Ascending aorta (tissue), 2 donors: ENCODE data around the gene DCAF17. TPM values are rescaled to one million over a fixed set of nuclear protein-coding genes. Genes with fewer than 3 reads are reported as not detected.

ENCODE experiments used
- DNase-seq, 2 donors: peaks; one replicate each; pipeline ENCODE4 v3.0.0-alpha.2; 2019; ENCODE audit warnings: low spot score in 2 of 2
- H3K27ac ChIP-seq, 2 donors: fragments of 200-600 bp; sonication (generic); one replicate each; pipeline ENCODE4 v1.5.1; 2016 to 2017; ENCODE audit warnings: mild to moderate bottlenecking in 1 of 2
- H3K27me3 ChIP-seq: fragments of 200-600 bp; sonication (generic); one replicate; pipeline ENCODE4 v1.5.1; 2017
- H3K36me3 ChIP-seq, 2 donors: fragments of 200-600 bp; sonication (generic); one replicate each; pipeline ENCODE4 v1.5.1; 2016
- H3K4me1 ChIP-seq, 2 donors: fragments of 200-600 bp; sonication (generic); one replicate each; pipeline ENCODE4 v1.5.1; 2016 to 2017; ENCODE audit warnings: mild to moderate bottlenecking in 1 of 2
- H3K4me3 ChIP-seq, 2 donors: fragments of 200-600 bp; sonication (generic); one replicate each; pipeline ENCODE4 v1.5.1; 2016 to 2017; ENCODE audit warnings: mild to moderate bottlenecking in 1 of 2
- H3K9me3 ChIP-seq, 2 donors: fragments of 200-600 bp; sonication (generic); one replicate each; pipeline ENCODE4 v1.5.1; 2016
- intact Hi-C: fragments of 100-400 bp; cut with DNase I; formaldehyde crosslinking; loops from one replicate; pipeline ENCODE4 v1.15.1; 2023
- total RNA-seq: library from RNA; depleted of rRNA; stranded (reverse); fragments of >200 nt; gene quantifications from one replicate; pipeline ENCODE4 v1.1.0, GENCODE V29; 2016
- TF ChIP-seq, protein P1 (sequence below), 3 experiments: fragments of 200-600 bp in 2 of 3; fragments of 450-650 bp in 1 of 3; sonication (generic) in 2 of 3; IDR thresholded peaks; one replicate each; pipeline ENCODE4 v1.5.1; 2016 to 2019; ENCODE audit warnings: antibody characterized with exemption in 3 of 3, mild to moderate bottlenecking in 1 of 3, moderate library complexity in 1 of 3

The DCAF17 gene
- total RNA-seq, 1 donor from 2014 or later = 22.6 TPM

DNA sequence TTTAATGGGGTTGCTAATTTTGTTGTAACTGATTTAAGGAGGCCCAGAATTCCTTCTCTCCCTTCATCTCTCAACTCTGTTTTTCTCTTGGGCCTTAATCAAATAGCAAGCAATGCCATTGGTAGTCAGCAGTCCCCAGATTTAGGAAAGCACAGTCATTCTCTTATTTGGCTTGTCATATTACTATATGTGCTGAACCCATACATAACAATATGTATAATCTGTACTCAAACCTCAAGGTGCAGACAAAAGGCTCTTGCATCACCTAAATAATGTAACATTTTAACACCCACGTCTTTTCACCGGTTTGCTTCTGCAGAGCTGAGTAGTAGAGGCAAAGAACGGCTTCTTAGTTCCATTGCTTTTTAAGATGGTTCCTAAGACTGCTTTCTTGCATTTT lies 33.6 kb upstream of the DCAF17 start:
- intact Hi-C loops = no loop called here
- Histone ChIP-seq H3K27ac (no peak overlapping the region), H3K9me3 (peaks cover 0 to 11% of the 10 kb centered on the region in 2 donors), H3K4me3 (no peak overlapping the region), H3K36me3 (peaks cover 0 to 5% of the 10 kb centered on the region in 2 donors), H3K4me1 (no peaks in the 10 kb centered on the region), H3K27me3 (no peaks in the 10 kb centered on the region)
- TF ChIP-seq, protein P1, sequence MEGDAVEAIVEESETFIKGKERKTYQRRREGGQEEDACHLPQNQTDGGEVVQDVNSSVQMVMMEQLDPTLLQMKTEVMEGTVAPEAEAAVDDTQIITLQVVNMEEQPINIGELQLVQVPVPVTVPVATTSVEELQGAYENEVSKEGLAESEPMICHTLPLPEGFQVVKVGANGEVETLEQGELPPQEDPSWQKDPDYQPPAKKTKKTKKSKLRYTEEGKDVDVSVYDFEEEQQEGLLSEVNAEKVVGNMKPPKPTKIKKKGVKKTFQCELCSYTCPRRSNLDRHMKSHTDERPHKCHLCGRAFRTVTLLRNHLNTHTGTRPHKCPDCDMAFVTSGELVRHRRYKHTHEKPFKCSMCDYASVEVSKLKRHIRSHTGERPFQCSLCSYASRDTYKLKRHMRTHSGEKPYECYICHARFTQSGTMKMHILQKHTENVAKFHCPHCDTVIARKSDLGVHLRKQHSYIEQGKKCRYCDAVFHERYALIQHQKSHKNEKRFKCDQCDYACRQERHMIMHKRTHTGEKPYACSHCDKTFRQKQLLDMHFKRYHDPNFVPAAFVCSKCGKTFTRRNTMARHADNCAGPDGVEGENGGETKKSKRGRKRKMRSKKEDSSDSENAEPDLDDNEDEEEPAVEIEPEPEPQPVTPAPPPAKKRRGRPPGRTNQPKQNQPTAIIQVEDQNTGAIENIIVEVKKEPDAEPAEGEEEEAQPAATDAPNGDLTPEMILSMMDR (IDR thresholded peaks at IDR 0.05) = no peak
- no peak for DNase-seq

- H3K27ac ChIP-seq = no peak overlapping the region
- no peak overlapping the region for H3K4me3 ChIP-seq
- intact Hi-C loops = no loop called here
- H3K4me1 ChIP-seq = no peaks in the 10 kb centered on the region
- peaks cover 0 to 11% of the 10 kb centered on the region in 2 donors for H3K9me3 ChIP-seq
- peaks cover 0 to 5% of the 10 kb centered on the region in 2 donors for H3K36me3 ChIP-seq
- DNase-seq = no peak
- TF ChIP-seq, protein P1 (IDR thresholded peaks at IDR 0.05) = no peak
- no peaks in the 10 kb centered on the region for H3K27me3 ChIP-seq
Measured at GRCh38 chr2:171401947-171402346, 32.1 kb upstream of the DCAF17 start.

GRCh38 chr2:171402906-171403580 lies 31.0 kb upstream of the DCAF17 start:
- Histone ChIP-seq H3K9me3 (peaks cover 0 to 11% of the 10 kb centered on the region in 2 donors), H3K27ac (no peak overlapping the region), H3K36me3 (peaks cover 0 to 5% of the 10 kb centered on the region in 2 donors), H3K27me3 (no peaks in the 10 kb centered on the region), H3K4me3 (no peak overlapping the region), H3K4me1 (no peaks in the 10 kb centered on the region)
- intact Hi-C loops = no loop called here
- TF ChIP-seq, protein P1 (IDR thresholded peaks at IDR 0.05) = no peak
- DNase-seq = no peak

DNA sequence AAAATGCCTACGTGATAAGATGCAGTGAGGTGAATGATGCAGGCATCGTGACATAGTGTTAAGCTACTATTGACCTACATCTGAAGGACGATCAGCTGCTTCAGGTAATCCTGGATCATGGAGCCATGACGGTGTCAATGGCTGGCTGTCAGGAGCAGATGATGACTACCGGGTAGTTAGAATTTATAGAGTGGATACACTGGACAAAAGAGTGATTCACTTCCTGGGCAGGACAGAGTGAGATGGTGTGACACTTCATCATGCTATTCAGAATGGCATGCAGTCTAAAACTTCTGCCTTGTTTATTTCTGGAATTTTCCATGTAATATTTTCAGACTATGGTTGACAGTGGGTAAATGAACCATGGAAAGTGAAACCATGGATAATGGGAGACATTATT lies 29.8 kb upstream of the DCAF17 start:
- intact Hi-C loops = no loop called here
- TF ChIP-seq, protein P1 (IDR thresholded peaks at IDR 0.05) = no peak
- DNase-seq = no peak

GRCh38 chr2:171404719-171405118 lies 29.3 kb upstream of the DCAF17 start:
- H3K27me3 ChIP-seq = no peaks in the 10 kb centered on the region
- no peaks in the 10 kb centered on the region for H3K4me1 ChIP-seq
- H3K4me3 ChIP-seq = no peak overlapping the region
- H3K9me3 ChIP-seq = peaks cover 0 to 11% of the 10 kb centered on the region in 2 donors
- no peak overlapping the region for H3K27ac ChIP-seq
- no peak for DNase-seq
- peaks cover 0 to 5% of the 10 kb centered on the region in 2 donors for H3K36me3 ChIP-seq
- TF ChIP-seq, protein P1 (IDR thresholded peaks at IDR 0.05) = no peak
- intact Hi-C loops = no loop called here

More for the DNA sequence above, 29.8 kb upstream of the DCAF17 start:
- no peak overlapping the region for H3K4me3 ChIP-seq
- H3K9me3 ChIP-seq = peaks cover 0 to 11% of the 10 kb centered on the region in 2 donors
- peaks cover 0 to 5% of the 10 kb centered on the region in 2 donors for H3K36me3 ChIP-seq
- no peaks in the 10 kb centered on the region for H3K4me1 ChIP-seq
- H3K27me3 ChIP-seq = no peaks in the 10 kb centered on the region
- no peak overlapping the region for H3K27ac ChIP-seq
